Hematopoietic multipotent progenitor cell treated with erythropoietin and hydrocortisone succinate and interleukin-3 and kit ligand, for 4 days (in vitro differentiated cells): ENCODE measurements around the gene IGDCC3.
A peak's percentile ranks its signal among the peaks of the same experiment; 100 is the strongest.

Experiments
- DNase-seq: peaks from one replicate; pipeline ENCODE4 v3.0.0-alpha.2; 2015

The IGDCC3 gene

DNA sequence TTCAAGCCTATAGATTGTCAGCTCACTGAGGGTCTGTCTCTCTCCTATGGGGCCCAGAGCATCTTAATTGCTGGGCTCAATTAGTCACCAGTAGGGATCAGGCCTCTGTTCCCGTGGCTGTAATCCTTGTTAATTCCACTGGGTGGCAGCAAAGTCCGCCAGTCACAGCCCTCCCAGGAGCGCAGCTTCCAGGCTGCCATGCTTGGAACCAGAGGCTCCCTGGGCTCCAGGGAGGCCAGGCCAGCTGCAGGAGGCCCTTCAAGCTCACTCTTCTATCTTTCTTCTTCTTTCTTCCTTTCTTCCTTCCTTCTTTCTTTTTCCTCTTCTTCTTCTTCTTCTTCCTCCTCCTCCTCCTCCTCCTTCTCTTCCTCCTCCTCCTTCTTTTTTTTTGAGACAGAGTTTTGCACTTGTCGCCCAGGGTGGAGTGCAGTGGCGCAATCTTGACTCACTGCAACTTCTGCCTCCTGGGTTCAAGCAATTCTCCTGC is 58.9 kb downstream of the IGDCC3 start:
- DNase-seq = peak; percentile 90

DNA sequence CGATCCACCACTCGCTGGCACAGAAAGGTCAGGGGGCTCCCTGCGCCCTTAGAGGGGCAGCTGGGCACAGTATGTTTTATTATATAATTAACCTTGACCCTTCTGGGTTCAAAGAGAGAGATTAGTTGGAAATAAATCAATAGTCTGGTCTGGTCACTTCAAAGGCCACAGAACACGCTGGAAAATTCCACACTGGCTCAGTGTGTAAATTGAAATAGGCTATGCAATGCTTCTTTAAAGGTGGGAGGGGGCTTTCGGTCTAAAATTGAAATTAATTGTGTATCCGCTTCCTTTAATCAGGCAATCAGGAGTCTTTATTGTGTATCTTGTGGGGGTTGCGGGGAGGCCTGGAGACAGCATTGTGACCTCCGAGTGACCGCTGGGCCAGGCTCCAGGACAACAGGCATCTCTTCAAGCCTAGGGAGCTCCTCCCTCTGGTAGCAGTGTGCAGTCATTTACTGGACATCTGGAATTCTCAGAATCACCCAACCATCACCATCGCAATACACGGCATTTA is 65.3 kb downstream of the IGDCC3 start:
- no peak for DNase-seq

DNA sequence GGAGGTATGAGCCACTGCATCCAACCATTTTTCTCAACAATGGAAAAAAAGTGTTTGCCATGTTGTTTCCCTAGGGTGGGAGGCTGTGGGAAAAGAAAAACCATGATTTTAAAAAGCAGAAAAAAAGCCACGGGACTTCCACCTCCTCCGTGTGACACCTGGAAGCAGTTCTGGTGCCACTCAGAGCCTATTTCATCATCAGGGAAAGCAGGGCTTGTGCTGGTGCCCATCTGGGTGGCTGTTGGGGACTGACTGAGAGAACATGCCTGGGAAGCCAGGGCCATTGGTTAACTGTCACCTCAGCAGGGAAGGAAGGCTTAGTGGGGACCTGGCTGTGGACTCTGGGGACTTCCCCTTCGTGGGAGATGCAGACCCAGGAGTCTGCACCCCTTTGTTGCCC is 66.0 kb downstream of the IGDCC3 start:
- DNase-seq = no peak

GRCh38 chr15:65310431-65311137 is 67.2 kb downstream of the IGDCC3 start:
- peak; percentile 58 for DNase-seq

- no peak for DNase-seq
Observed at GRCh38 chr15:65309882-65310418, 67.9 kb downstream of the IGDCC3 start.

- no peak for DNase-seq
Observed at GRCh38 chr15:65307978-65308377, 69.8 kb downstream of the IGDCC3 start.

GRCh38 chr15:65306551-65306950 is 71.3 kb downstream of the IGDCC3 start:
- no peak for DNase-seq

DNA sequence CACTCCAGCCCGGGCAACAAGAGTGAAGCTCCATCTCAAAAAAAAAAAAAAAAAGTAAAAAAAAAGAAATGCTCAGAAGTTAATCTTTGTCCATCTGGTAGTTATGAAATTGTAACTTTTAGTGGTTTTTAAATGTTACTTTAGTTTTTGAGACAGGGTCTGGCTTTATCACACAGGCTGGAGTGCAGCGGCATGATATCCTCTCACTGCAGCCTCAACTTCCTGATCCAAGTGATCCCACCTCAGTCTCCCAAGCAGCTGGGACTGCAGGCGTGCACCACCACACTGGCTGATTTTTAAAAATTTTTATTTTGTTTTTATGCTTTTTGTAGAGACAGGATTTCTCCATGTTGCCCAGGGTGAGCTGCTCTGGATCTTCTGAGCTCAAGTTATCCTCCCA is 72.0 kb downstream of the IGDCC3 start:
- peak; percentile 46 for DNase-seq

- DNase-seq = no peak
Observed at GRCh38 chr15:65305150-65305758, 72.5 kb downstream of the IGDCC3 start.

- peak; percentile 97 for DNase-seq
Observed at GRCh38 chr15:65304381-65305149, 73.2 kb downstream of the IGDCC3 start, which contains the start of gene RNU5B-1. TSS of gene RNU5B-1 (plus strand) at chr15:65304677.

GRCh38 chr15:65303687-65304380 is 74.0 kb downstream of the IGDCC3 start:
- peak; percentile 75 for DNase-seq

DNA sequence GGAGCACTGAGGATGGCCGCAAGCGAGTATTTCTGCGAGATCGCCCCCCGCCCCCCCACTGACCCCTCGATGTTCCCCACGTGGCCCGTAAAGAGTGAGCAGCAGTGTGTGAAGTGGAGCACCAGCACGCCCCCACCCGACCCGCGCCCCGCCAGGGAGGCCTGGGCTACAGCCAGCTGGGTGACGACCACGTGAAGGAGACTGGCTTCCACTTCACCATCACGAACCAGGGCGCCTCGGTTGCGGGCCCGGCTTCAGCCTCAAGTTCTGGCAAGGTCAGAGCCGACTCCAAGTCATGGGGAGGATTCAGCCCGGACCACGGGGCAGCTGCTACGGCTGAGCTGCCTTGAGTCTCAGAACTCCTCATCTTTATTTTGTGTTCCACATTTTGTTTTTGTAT is 75.7 kb downstream of the IGDCC3 start:
- no peak for DNase-seq

DNA sequence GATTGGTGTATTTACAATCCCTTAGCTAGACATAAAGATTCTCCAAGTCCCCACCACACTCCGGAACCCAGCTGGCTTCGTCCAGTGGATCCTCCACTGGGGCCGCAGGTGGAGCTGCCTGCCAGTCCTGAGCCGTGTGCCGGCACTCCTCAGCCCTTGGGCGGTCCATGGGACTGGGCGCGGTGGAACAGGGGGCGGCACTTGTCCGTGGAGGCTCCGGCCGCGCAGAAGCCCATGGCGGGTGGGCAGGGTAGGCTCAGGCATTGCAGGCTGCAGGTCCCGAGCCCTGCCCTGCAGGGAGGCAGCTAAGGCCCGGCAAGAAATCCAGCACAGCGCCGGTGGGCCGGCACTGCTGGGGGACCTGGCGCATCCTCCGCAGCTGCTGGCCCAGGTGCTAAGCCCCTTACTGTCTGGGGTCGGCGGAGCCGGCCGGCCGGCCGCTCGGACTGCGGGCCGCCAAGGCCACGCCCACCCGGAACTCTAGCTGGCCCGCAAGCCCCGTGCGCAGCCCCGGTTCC is 76.8 kb downstream of the IGDCC3 start:
- no peak for DNase-seq

DNA sequence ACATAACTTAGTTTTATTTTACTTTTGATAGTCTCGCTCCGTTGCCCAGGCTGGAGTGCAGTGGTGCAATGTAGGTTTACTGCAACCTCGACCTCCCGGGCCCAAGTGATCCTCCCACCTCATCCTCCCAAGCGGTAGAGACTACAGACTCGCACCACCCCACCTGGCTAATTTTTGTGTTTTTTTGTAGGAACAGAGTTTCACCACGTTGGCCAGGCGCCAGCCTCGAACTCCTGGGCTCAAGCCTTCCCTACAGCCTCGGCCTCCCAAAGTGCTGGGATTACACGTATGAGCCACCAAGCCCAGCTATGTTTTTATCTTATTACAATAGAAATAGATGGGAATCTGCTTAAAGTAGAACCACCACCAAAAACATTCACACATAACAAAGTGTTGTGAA is 79.1 kb downstream of the IGDCC3 start:
- DNase-seq = no peak

DNA sequence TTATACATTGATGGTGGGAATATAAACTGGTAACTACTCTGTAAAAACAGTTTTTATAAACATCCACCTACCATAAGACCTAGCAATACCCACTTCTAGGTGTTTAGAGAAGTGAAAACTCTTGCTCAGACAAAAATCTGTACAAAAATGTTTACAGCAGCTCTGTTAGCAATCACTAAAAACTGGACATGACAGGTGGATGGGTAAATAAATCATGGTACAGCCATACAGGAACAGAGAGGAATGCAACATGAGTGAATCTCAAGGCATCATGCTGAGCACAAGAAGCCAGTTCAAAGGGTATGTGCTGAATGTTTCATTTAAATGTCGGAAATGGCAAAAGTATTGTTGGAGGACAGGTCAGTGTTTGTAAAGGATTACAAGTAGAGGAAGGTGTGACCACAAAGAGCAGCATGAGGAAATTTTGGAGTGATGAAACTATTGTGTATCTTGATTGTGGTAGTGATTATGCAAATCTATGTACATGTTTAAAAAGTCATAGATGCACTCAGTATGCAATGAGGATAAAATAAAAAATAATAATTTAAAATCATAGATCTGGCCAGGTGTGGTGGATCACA is 84.8 kb downstream of the IGDCC3 start:
- peak; percentile 55 for DNase-seq

GRCh38 chr15:65290228-65290627 is 87.6 kb downstream of the IGDCC3 start:
- no peak for DNase-seq

- peak; percentile 73 for DNase-seq
Observed at GRCh38 chr15:65289261-65289854, 88.4 kb downstream of the IGDCC3 start.

- peak; percentile 47 for DNase-seq
Observed at GRCh38 chr15:65287520-65287855, 90.3 kb downstream of the IGDCC3 start.

DNA sequence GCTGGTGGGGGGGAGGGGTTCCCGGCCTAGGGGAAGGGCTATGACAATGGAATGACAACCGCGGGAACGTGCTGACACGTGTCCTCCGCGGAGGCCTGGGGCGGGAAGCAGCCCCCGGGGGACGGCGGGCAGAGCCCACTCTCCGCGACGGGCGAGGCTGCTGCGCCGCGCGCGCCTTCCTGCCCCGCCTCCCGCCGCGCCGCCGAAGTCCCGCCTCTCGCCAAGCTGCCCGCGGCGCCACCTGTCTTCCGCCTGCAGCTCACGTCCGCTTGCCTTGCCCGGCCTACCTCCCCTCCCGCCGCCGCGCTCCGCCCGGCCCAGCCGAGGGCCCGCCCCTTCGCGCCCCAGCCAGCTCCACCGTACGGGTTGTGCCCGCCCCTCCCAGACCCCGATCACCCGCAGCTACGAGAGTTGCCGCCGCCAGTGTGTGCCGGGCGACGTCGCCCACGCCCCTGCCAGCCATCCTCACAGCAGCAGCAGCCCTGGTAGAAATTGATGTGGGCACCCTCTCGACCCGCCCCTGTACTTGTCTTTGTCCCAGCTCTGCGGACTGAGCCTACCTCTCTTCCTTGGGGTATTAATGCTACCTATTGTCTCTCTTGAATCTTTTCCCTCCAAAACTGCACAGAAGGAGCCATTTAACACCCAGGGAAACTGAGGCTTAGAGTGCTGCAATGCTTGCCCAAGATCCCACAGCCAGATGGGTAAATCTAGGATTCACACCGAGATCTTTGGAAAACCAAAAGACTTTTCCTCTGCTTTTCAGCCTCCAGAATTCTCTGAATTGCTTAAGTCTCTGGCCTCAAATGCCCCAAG is 90.9 kb downstream of the IGDCC3 start, which contains the start of gene PARP16:
TSS of gene PARP16 (minus strand) at position 180 of the 816 bp plus-strand sequence. CDS start 457 bp downstream, outside the sequence.
- peak; percentile 97 for DNase-seq

DNA sequence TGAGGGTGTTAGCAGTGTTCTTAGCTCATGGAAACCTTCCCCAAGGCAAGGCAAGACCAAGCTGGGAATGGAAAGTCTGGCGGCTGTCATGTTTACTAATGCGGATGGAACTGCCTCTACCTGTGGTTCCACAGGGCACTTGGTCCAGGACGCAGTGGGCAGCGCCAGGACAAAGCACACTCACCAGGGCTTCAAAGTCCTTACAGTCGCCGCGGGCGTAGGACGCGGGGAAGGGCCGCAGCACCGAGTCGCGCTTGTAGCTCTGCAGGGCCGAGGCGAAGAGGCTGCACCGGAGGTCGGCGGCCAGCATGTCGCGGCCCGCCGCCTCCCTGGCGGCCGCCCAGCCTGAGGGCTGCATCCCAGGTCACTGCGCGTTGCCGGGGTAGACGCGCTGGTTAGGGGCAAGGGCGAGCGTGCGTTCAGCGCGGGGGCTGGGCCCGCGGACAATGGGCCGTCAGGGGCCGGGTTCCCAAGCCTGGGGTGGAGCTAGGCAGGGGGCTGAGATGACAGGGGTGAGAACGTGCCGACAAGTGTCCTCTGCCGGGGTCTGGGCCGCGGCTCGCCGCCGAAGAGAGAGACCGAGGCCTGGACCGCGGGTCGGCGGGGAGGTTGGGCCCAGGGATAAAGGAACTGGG is 91.6 kb downstream of the IGDCC3 start:
- DNase-seq = peak; percentile 56
